ENCODE measurements around the gene ASCC1.

Gene ASCC1

DNA sequence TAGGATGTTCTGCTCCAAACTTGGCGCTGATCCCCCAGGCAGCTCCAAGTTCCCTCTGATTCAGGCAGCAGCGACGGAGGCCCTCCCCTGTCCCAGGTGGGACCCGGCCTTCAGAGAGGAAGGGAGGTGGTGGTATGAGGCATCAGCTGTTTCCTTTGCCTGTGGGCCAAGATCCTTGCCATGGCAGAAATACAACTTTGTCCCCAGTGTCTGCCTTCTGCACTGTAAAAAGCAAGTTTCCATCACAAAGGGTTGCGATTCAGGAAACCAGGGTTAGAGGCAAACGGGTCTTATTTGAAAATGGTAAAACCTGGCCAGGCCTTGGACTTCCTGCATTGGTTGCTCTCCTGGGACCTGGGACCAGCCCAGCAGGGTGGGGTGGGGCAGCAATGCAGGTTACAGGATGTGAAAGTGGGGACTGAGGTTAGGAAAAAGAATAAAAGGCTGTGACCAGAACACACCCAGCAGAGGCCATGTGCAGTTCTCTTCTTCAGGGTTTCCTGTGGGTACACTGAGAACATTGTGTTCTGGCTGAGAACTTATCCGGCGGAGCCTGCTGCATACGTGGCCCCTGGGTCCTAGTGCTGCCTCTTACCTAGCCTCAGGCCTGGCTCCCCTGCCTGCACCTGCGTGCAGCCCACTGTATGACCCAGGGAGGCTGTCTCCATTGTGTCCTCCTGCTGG lies 32.5 kb upstream of the ASCC1 start:
- in situ Hi-C loops (cut with MboI; ENCODE audit: low pct_unique_long_range_greater_than_20kb, low sequenced_read_pairs, unreplicated experiment) = no loop called here
- TF ChIP-seq, protein P1, sequence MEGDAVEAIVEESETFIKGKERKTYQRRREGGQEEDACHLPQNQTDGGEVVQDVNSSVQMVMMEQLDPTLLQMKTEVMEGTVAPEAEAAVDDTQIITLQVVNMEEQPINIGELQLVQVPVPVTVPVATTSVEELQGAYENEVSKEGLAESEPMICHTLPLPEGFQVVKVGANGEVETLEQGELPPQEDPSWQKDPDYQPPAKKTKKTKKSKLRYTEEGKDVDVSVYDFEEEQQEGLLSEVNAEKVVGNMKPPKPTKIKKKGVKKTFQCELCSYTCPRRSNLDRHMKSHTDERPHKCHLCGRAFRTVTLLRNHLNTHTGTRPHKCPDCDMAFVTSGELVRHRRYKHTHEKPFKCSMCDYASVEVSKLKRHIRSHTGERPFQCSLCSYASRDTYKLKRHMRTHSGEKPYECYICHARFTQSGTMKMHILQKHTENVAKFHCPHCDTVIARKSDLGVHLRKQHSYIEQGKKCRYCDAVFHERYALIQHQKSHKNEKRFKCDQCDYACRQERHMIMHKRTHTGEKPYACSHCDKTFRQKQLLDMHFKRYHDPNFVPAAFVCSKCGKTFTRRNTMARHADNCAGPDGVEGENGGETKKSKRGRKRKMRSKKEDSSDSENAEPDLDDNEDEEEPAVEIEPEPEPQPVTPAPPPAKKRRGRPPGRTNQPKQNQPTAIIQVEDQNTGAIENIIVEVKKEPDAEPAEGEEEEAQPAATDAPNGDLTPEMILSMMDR (IDR thresholded peaks at IDR 0.05; ENCODE audit: extremely low read depth, insufficient read depth, missing control alignments) = no peak
- DNase-seq (ENCODE audit: low spot score) = peak; percentile 78

- in situ Hi-C loops (cut with MboI; ENCODE audit: low pct_unique_long_range_greater_than_20kb, low sequenced_read_pairs, unreplicated experiment) = no loop called here
Observed at GRCh38 chr10:72245949-72246525, 30.0 kb upstream of the ASCC1 start.

DNA sequence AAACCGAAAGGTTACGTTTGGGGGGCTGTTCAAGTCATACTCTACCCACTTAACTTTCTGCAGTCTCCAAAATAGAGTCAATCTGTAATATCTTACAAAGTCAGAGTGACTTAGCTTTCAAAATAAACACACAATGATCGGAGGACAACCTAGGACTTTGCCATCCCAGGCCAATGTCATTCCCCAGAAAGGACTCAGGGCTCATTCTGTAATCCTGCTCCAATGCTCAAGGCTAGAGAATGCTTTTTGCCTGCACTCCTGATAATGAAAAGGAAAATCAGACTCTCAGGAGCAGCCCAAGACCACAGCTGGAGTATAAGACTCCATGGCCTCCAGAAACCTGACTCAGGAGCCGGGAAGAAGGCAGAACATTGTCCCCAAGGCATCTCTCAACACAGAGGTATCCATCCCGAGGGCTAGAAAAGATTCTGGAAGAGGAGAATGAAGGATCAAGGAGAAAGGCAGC lies 28.5 kb upstream of the ASCC1 start:
- in situ Hi-C loops (cut with MboI; ENCODE audit: low pct_unique_long_range_greater_than_20kb, low sequenced_read_pairs, unreplicated experiment) = no loop called here
- TF ChIP-seq, protein P1 (IDR thresholded peaks at IDR 0.05; ENCODE audit: extremely low read depth, insufficient read depth, missing control alignments) = no peak
- DNase-seq (ENCODE audit: low spot score) = no peak

More at GRCh38 chr10:72245949-72246525, 30.0 kb upstream of the ASCC1 start:
- DNase-seq (ENCODE audit: low spot score) = no peak
- TF ChIP-seq, protein P1 (IDR thresholded peaks at IDR 0.05; ENCODE audit: extremely low read depth, insufficient read depth, missing control alignments) = no peak

DNA sequence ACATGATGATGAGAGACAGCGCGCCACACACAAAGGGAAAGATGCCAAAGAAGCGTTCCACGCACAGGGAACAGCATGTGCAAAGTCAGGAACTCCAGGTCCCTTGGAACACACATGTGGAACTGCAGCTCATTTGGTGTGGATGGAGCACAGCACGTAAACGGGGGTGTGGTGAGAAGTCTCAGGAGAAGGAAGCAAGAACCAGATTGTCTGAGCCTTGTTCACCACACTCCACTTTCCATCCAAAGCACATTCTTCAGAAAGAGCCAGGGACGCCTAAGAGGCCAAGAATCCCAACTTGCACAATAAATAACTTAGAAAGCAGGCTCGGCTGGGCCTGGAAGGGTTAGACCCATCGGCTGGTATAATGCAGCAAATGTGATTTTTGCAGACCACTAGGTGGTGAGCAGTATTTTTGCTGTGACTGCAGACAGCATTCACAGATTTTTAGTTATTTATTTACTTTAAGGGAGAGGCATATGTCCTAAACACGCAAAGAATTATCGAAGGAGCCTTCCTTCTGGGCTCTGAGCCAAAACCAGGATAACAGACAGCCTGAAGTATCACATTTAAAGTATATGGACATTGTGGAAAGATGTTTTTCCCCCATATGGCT lies 27.9 kb upstream of the ASCC1 start:
- DNase-seq (ENCODE audit: low spot score) = no peak
- in situ Hi-C loops (cut with MboI; ENCODE audit: low pct_unique_long_range_greater_than_20kb, low sequenced_read_pairs, unreplicated experiment) = no loop called here
- TF ChIP-seq, protein P1 (IDR thresholded peaks at IDR 0.05; ENCODE audit: extremely low read depth, insufficient read depth, missing control alignments) = peak; percentile 39

DNA sequence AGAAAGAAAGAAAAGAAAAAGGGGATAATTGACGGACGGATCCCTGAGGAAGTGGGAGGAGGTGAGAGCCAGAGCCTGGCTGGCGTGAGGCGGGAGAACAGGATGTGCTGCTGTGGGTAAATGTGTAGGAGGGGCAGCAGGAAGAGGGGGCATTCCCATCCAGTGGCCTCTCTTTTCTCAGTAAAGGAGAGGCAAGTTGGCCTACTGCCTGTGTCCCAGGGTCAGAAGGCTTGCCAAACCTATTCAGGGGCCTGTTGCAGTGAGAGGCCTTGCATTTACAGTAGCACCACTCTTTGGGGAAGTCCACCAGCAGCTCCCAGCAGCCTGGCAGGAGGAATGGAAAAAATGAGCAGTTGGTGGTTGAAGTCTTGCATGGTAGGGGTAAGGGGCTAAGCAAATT lies 26.6 kb upstream of the ASCC1 start:
- DNase-seq (ENCODE audit: low spot score) = no peak
- TF ChIP-seq, protein P1 (IDR thresholded peaks at IDR 0.05; ENCODE audit: extremely low read depth, insufficient read depth, missing control alignments) = no peak
- in situ Hi-C loops (cut with MboI; ENCODE audit: low pct_unique_long_range_greater_than_20kb, low sequenced_read_pairs, unreplicated experiment) = no loop called here

DNA sequence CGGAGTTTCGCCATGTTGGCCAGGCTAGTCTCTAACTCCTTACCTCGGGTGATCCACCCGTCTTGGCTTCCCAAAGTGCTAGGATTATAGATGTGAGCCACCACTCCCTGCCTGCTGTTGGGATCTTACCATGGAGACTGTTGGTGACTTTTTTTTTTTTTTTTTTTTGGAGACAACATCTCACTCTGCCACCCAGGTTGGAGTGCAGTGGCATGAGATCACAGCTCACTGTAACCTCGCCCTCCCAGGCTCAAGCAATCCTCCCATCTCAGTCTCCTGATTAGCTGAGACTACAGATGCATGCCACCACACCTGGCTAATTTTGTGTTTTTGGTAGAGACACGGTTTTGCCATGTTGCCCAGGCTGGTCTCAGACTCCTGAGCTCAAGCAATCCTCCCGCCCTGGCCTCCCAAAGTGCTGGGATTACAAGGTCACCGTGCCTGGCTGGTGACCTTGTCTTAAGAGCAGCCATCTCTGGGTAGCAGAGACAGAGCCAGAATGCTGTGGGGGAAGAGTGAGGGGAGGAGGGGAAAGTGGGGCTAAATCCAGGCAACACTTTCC lies 25.7 kb upstream of the ASCC1 start:
- no peak for DNase-seq (ENCODE audit: low spot score)
- TF ChIP-seq, protein P1 (IDR thresholded peaks at IDR 0.05; ENCODE audit: extremely low read depth, insufficient read depth, missing control alignments) = no peak
- in situ Hi-C loops (cut with MboI; ENCODE audit: low pct_unique_long_range_greater_than_20kb, low sequenced_read_pairs, unreplicated experiment) = no loop called here
